Caco-2 (cell line): ENCODE measurements around the gene PLEKHA6. TPM values are rescaled to one million over a fixed set of nuclear protein-coding genes. Genes with fewer than 3 reads are reported as not detected.

ENCODE experiments used
- BruUV-seq: library from RNA; stranded (reverse); fragments of 400-500 nt; replicated peaks from 2 replicates; lab custom pipeline; 2021; lab: Mats Ljungman, UMichigan
- CTCF ChIA-PET: fragments of 300-600 bp; sonication (Branson Sonifier 250); formaldehyde crosslinking; loops from one replicate; lab custom pipeline; 2022; ENCODE audit warnings: antibody characterized with exemption; lab: Charles Lee
- POLR2A ChIA-PET: fragments of 300-600 bp; sonication (Branson Sonifier 250); formaldehyde crosslinking; loops from one replicate; lab custom pipeline; 2022; ENCODE audit warnings: antibody characterized with exemption; lab: Charles Lee
- DNase-seq, 2 experiments: peaks; one replicate each; pipeline versions ENCODE4 v3.0.0 to v3.0.0-alpha.2; 2020 to 2022
- H3K27me3 ChIP-seq: replicated peaks from 2 replicates; pipeline ENCODE4 v1.6.0; 2011; ENCODE audit warnings: low read length; ENCODE audit not compliant: control insufficient read depth, insufficient read depth
- H3K36me3 ChIP-seq: 2 replicates; pipeline ENCODE4 v1.5.1; 2011; ENCODE audit warnings: low read length; ENCODE audit not compliant: control insufficient read depth, insufficient read depth
- H3K4me1 ChIP-seq: fragments of 250-450 bp; sonication (Bioruptor Pico); 2 replicates; pipeline ENCODE4 v1.5.1; 2020; ENCODE audit warnings: mild to moderate bottlenecking
- H3K4me3 ChIP-seq: 2 replicates; pipeline ENCODE4 v1.5.1; 2011; ENCODE audit warnings: low read depth, mild to moderate bottlenecking, control low read depth, low read length
- H3K9me3 ChIP-seq: fragments of 250-450 bp; sonication (Bioruptor Pico); 2 replicates; pipeline ENCODE4 v1.5.1; 2020; ENCODE audit warnings: mild to moderate bottlenecking, moderate library complexity
- H3K27ac Mint-ChIP-seq: one replicate; pipeline ENCODE4 v1.8.0; 2022; ENCODE audit warnings: mixed read lengths; ENCODE audit not compliant: unreplicated experiment
- H3K27me3 Mint-ChIP-seq: one replicate; pipeline ENCODE4 v1.8.0; 2022; ENCODE audit warnings: mixed read lengths; ENCODE audit not compliant: insufficient read depth, unreplicated experiment
- H3K36me3 Mint-ChIP-seq: one replicate; pipeline ENCODE4 v1.8.0; 2022; ENCODE audit warnings: mild to moderate bottlenecking, mixed read lengths; ENCODE audit not compliant: insufficient read depth, unreplicated experiment
- H3K4me1 Mint-ChIP-seq: one replicate; pipeline ENCODE4 v1.8.0; 2022; ENCODE audit warnings: low read depth, mixed read lengths; ENCODE audit not compliant: unreplicated experiment
- H3K4me3 Mint-ChIP-seq: one replicate; pipeline ENCODE4 v1.8.0; 2022; ENCODE audit warnings: mild to moderate bottlenecking, moderate library complexity, mixed read lengths; ENCODE audit not compliant: unreplicated experiment
- H3K9me3 Mint-ChIP-seq: one replicate; pipeline ENCODE4 v1.8.0; 2022; ENCODE audit warnings: mixed read lengths; ENCODE audit not compliant: unreplicated experiment
- CTCF ChIP-seq, 2 experiments: fragments of 200-600 bp in 1 of 2; IDR thresholded peaks; 1 replicate in 1 of 2; 2 replicates in 1 of 2; pipeline versions ENCODE4 v1.5.1 to v1.8.0; 2011 to 2022; ENCODE audit warnings: antibody characterized with exemption in 1 of 2, control low read depth in 1 of 2, inconsistent platforms in 1 of 2, low read depth in 1 of 2, low read length in 1 of 2, mild to moderate bottlenecking in 1 of 2, moderate library complexity in 1 of 2; ENCODE audit not compliant: insufficient read depth in 1 of 2, severe bottlenecking in 1 of 2, unreplicated experiment in 1 of 2
- intact Hi-C: fragments of 100-400 bp; cut with micrococcal nuclease; formaldehyde crosslinking; loops from one replicate; pipeline ENCODE4 v1.10.0; 2022; ENCODE audit not compliant: unreplicated experiment
- total RNA-seq: library from RNA; stranded (reverse); gene quantifications from 2 replicates; pipeline ENCODE4 v1.2.3, GENCODE V29; 2022

The PLEKHA6 gene
- total RNA-seq, 1 experiment from 2014 or later = 18.8 TPM

GRCh38 chr1:204390751-204391466 is 31.2 kb upstream of the PLEKHA6 start:
- BruUV-seq = no TSS peak
- no peak overlapping the region for H3K4me3 Mint-ChIP-seq
- H3K27me3 Mint-ChIP-seq = no peaks in the 10 kb centered on the region
- Histone ChIP-seq H3K4me1 (no peaks in the 10 kb centered on the region), H3K27me3 (no peaks in the 10 kb centered on the region), H3K9me3 (no peaks in the 10 kb centered on the region), H3K36me3 (no peaks in the 10 kb centered on the region), H3K4me3 (no peak overlapping the region)
- no peak for DNase-seq
- CTCF ChIA-PET = no interaction called here
- no peaks in the 10 kb centered on the region for H3K9me3 Mint-ChIP-seq
- intact Hi-C loops = no loop called here
- H3K4me1 Mint-ChIP-seq = no peaks in the 10 kb centered on the region
- POLR2A ChIA-PET = no interaction called here
- no peak overlapping the region for H3K27ac Mint-ChIP-seq
- TF ChIP-seq CTCF (IDR thresholded peaks at IDR 0.05; ENCODE audit: insufficient read depth in 1 of 2, low read depth in 1 of 2, low read length in 1 of 2, severe bottlenecking in 1 of 2, unreplicated experiment in 1 of 2) = no peak
- H3K36me3 Mint-ChIP-seq = peaks cover 2% of the 10 kb centered on the region

GRCh38 chr1:204385727-204386126 is 26.0 kb upstream of the PLEKHA6 start:
- POLR2A ChIA-PET = no interaction called here
- Mint-ChIP-seq H3K4me1 (no peaks in the 10 kb centered on the region), H3K27me3 (no peaks in the 10 kb centered on the region), H3K36me3 (no peaks in the 10 kb centered on the region), H3K4me3 (no peak overlapping the region), H3K9me3 (no peaks in the 10 kb centered on the region), H3K27ac (no peak overlapping the region)
- DNase-seq = no peak
- peaks cover 25% of the 10 kb centered on the region for H3K4me1 ChIP-seq
- CTCF ChIA-PET = interaction anchor here (0.6 to 3.1 kb wide), 5 partner anchors 13 to 240 kb away, joined by 3 to 18 read pairs (median 3); partner anchors contain the start of gene GOLT1A
- no peaks in the 10 kb centered on the region for H3K36me3 ChIP-seq
- H3K27me3 ChIP-seq = no peaks in the 10 kb centered on the region
- no peak overlapping the region for H3K4me3 ChIP-seq
- no peaks in the 10 kb centered on the region for H3K9me3 ChIP-seq
- intact Hi-C loops = no loop called here
- no peak for TF ChIP-seq CTCF (IDR thresholded peaks at IDR 0.05; ENCODE audit: insufficient read depth in 1 of 2, low read depth in 1 of 2, low read length in 1 of 2, severe bottlenecking in 1 of 2, unreplicated experiment in 1 of 2)
- BruUV-seq = no TSS peak

GRCh38 chr1:204384636-204385352 is 25.1 kb upstream of the PLEKHA6 start:
- H3K9me3 Mint-ChIP-seq = no peaks in the 10 kb centered on the region
- CTCF ChIA-PET = interaction anchor here (3.1 kb wide), 1 partner anchor 14 kb away, joined by 18 read pairs; no protein-coding TSS in a partner anchor
- H3K4me1 Mint-ChIP-seq = no peaks in the 10 kb centered on the region
- Histone ChIP-seq H3K4me3 (no peak overlapping the region), H3K36me3 (no peaks in the 10 kb centered on the region), H3K9me3 (no peaks in the 10 kb centered on the region), H3K27me3 (no peaks in the 10 kb centered on the region), H3K4me1 (peaks cover 25% of the 10 kb centered on the region)
- intact Hi-C loops = no loop called here
- POLR2A ChIA-PET = no interaction called here
- H3K4me3 Mint-ChIP-seq = no peak overlapping the region
- TF ChIP-seq CTCF (IDR thresholded peaks at IDR 0.05; ENCODE audit: insufficient read depth in 1 of 2, low read depth in 1 of 2, low read length in 1 of 2, severe bottlenecking in 1 of 2, unreplicated experiment in 1 of 2) = no peak
- H3K36me3 Mint-ChIP-seq = no peaks in the 10 kb centered on the region
- DNase-seq = no peak
- no peaks in the 10 kb centered on the region for H3K27me3 Mint-ChIP-seq
- H3K27ac Mint-ChIP-seq = no peak overlapping the region
- no TSS peak for BruUV-seq
